SU-DHL-6 (cell line): ENCODE data around the gene BCL6.

Experiments used
- CTCF ChIP-seq: fragments of 200-600 bp; sonication (generic); IDR thresholded peaks from one replicate; pipeline ENCODE4 v1.5.1; 2017; ENCODE audit warnings: antibody characterized with exemption, mild to moderate bottlenecking, low read length, moderate library complexity; ENCODE audit not compliant: insufficient read depth, poor library complexity, severe bottlenecking
- EZH2phosphoT487 ChIP-seq: fragments of 200-600 bp; sonication (generic), shearing (Covaris generic); conservative IDR thresholded peaks from 2 replicates; pipeline ENCODE4 v1.6.1; 2018; ENCODE audit warnings: mild to moderate bottlenecking, antibody characterized with exemption, low read length, moderate library complexity, mixed read lengths

GRCh38 chr3:187677604-187678003, 67.7 kb downstream of the BCL6 start:
- TF ChIP-seq CTCF = no peak
- no peak for TF ChIP-seq EZH2phosphoT487
